Measurements from ENCODE around the gene SMS.

The SMS gene

GRCh38 chrX:22033818-22034217, 93.3 kb downstream of the SMS start:
- H3K4me3 ChIP-seq (IDR thresholded peaks at IDR 0.05; ENCODE audit: insufficient read depth, low read depth, low read length), result no peak overlapping the region
- no peaks in the 10 kb centered on the region for H3K36me3 ChIP-seq (ENCODE audit: insufficient read depth)
- no peak overlapping the region for H2AFZ ChIP-seq (ENCODE audit: low read depth)
- no peaks in the 10 kb centered on the region for H3K4me1 ChIP-seq (ENCODE audit: low read depth, poor library complexity, severe bottlenecking)
- TF ChIP-seq CTCF (conservative IDR thresholded peaks at IDR 0.05; ENCODE audit: low read depth, low read length), result no peak
- H3K9ac ChIP-seq, result no peak overlapping the region
- no peaks in the 10 kb centered on the region for H3K79me2 ChIP-seq (ENCODE audit: insufficient read depth, low read depth)
- no peaks in the 10 kb centered on the region for H3K27me3 ChIP-seq (ENCODE audit: insufficient read depth, low read depth)
- no peaks in the 10 kb centered on the region for H4K20me1 ChIP-seq (ENCODE audit: insufficient read depth)
- H3K4me2 ChIP-seq, result no peak overlapping the region
- no peak overlapping the region for H3K27ac ChIP-seq

GRCh38 chrX:22035236-22035635, 94.7 kb downstream of the SMS start:
- Histone ChIP-seq H4K20me1 (ENCODE audit: insufficient read depth) (no peaks in the 10 kb centered on the region), H3K79me2 (ENCODE audit: insufficient read depth, low read depth) (no peaks in the 10 kb centered on the region), H3K27ac (no peak overlapping the region), H3K36me3 (ENCODE audit: insufficient read depth) (no peaks in the 10 kb centered on the region), H3K4me2 (no peak overlapping the region), H2AFZ (ENCODE audit: low read depth) (no peak overlapping the region), H3K9ac (no peak overlapping the region), H3K27me3 (ENCODE audit: insufficient read depth, low read depth) (no peaks in the 10 kb centered on the region), H3K4me1 (ENCODE audit: low read depth, poor library complexity, severe bottlenecking) (no peaks in the 10 kb centered on the region), H3K4me3 (IDR thresholded peaks at IDR 0.05; ENCODE audit: insufficient read depth, low read depth, low read length) (no peak overlapping the region)
- no peak for TF ChIP-seq CTCF (conservative IDR thresholded peaks at IDR 0.05; ENCODE audit: low read depth, low read length)

DNA sequence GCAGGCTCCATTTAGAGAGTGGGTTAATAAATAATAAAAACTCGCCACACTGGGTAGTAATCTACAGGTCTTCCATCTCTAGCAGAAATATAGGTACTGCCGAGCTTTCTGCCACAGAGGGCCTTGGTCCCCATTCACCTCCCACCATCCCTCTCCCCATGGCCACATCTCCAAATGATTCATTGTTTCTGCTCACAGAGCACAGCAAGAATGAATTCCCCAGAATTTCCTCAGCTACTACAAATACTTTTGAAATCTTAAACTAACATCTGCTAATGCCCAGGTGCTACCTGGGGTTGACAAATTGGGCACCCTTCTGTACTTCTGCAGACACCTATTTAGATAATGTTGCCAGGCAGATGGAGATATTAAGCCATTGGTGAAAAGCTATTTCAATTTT, 96.7 kb downstream of the SMS start:
- Histone ChIP-seq H3K4me2 (no peak overlapping the region), H3K4me3 (IDR thresholded peaks at IDR 0.05; ENCODE audit: insufficient read depth, low read depth, low read length) (no peak overlapping the region), H3K9ac (no peak overlapping the region), H3K36me3 (ENCODE audit: insufficient read depth) (no peaks in the 10 kb centered on the region), H3K79me2 (ENCODE audit: insufficient read depth, low read depth) (no peaks in the 10 kb centered on the region), H3K4me1 (ENCODE audit: low read depth, poor library complexity, severe bottlenecking) (no peaks in the 10 kb centered on the region), H3K27me3 (ENCODE audit: insufficient read depth, low read depth) (no peaks in the 10 kb centered on the region), H4K20me1 (ENCODE audit: insufficient read depth) (no peaks in the 10 kb centered on the region), H3K27ac (no peak overlapping the region), H2AFZ (ENCODE audit: low read depth) (no peak overlapping the region)
- TF ChIP-seq CTCF (conservative IDR thresholded peaks at IDR 0.05; ENCODE audit: low read depth, low read length), result no peak

GRCh38 chrX:22037911-22038537, 97.5 kb downstream of the SMS start:
- Histone ChIP-seq H3K36me3 (ENCODE audit: insufficient read depth) (no peaks in the 10 kb centered on the region), H3K4me2 (no peak overlapping the region), H3K4me1 (ENCODE audit: low read depth, poor library complexity, severe bottlenecking) (no peaks in the 10 kb centered on the region), H3K79me2 (ENCODE audit: insufficient read depth, low read depth) (no peaks in the 10 kb centered on the region), H2AFZ (ENCODE audit: low read depth) (no peak overlapping the region), H3K27me3 (ENCODE audit: insufficient read depth, low read depth) (no peaks in the 10 kb centered on the region), H3K27ac (no peak overlapping the region), H4K20me1 (ENCODE audit: insufficient read depth) (no peaks in the 10 kb centered on the region), H3K4me3 (IDR thresholded peaks at IDR 0.05; ENCODE audit: insufficient read depth, low read depth, low read length) (no peak overlapping the region), H3K9ac (no peak overlapping the region)
- TF ChIP-seq CTCF (conservative IDR thresholded peaks at IDR 0.05; ENCODE audit: low read depth, low read length), result no peak
